ENCODE data around the gene SIGMAR1. TPM values are rescaled to one million over a fixed set of nuclear protein-coding genes. Genes with fewer than 3 reads are reported as not detected.
"Not testable (repeated sequence)": the region's sequence is repeated elsewhere in the genome, so short reads cannot be mapped to it uniquely, and the experiment has no call there.

The SIGMAR1 gene
- total and polyA plus RNA-seq, 5 donors from 2014 or later = 34.1 to 130 (median 115) TPM

DNA sequence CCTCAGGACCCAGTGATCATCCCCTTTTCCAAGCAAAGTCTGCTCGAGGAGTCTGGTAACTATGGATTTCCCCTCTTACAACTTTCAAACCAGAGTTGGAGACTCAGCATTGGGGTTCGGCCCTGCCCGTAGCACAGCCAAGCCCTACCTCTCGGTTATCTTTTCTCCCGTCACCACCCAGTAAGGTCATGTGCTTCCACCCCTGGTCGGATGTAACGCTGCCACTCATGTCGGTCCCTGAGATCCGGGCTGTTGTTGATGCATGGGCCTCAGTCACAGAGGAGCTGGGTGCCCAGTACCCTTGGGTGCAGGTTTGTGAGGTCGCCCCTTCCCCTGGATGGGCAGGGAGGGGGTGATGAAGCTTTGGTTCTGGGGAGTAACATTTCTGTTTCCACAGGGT is 10.1 kb upstream of the SIGMAR1 start:
- no peaks in the 10 kb centered on the region for H3K27me3 ChIP-seq (ENCODE audit: control insufficient read depth, insufficient read depth, low read length)
- Mint-ChIP-seq H3K4me1 (peaks cover 4 to 55% (median 40%) of the 10 kb centered on the region in 4 donors), H3K4me3 (peak overlapping the region; percentile 93 to 100 (median 96)), H3K9me3 (peaks cover 0 to 3% (median 0%) of the 10 kb centered on the region in 7 donors), H3K27me3 (no peaks in the 10 kb centered on the region), H3K36me3 (peaks cover 16% of the 10 kb centered on the region), H3K27ac (peak overlapping the region; percentile 86 to 93 (median 92))
- H3K4me3 ChIP-seq (ENCODE audit: low read depth, low read length) = peak overlapping the region; percentile 84
- H3K27ac ChIP-seq (ENCODE audit: insufficient read depth, low read length, poor library complexity, severe bottlenecking) = peak overlapping the region; percentile 78
- DNase-seq (peak in 1 of 3 donors; percentile 41), ATAC-seq (ENCODE audit: low read depth in 2 of 2) (no peak)
- H3K36me3 ChIP-seq (ENCODE audit: control insufficient read depth, insufficient read depth, low read length) = peaks cover 31% of the 10 kb centered on the region
- H3K4me1 ChIP-seq (ENCODE audit: control insufficient read depth, insufficient read depth, low read length, poor library complexity, severe bottlenecking) = peaks cover 27% of the 10 kb centered on the region
- no peaks in the 10 kb centered on the region for H3K9me3 ChIP-seq (ENCODE audit: control insufficient read depth in 2 of 2, low read length in 2 of 2)

DNA sequence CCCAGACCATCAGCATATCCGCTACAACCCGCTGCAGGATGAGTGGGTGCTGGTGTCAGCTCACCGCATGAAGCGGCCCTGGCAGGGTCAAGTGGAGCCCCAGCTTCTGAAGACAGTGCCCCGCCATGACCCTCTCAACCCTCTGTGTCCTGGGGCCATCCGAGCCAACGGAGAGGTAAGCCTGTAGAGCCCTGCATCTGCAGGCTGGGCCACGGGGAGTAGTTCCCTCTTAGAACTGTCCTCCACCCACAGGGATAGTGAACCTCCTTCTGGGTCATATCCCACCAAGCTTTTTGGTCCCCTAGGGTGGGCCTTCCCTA is 9.5 kb upstream of the SIGMAR1 start:
- peaks cover 16% of the 10 kb centered on the region for H3K36me3 Mint-ChIP-seq
- Histone ChIP-seq H3K27me3 (ENCODE audit: control insufficient read depth, insufficient read depth, low read length) (no peaks in the 10 kb centered on the region), H3K36me3 (ENCODE audit: control insufficient read depth, insufficient read depth, low read length) (peaks cover 31% of the 10 kb centered on the region), H3K27ac (ENCODE audit: insufficient read depth, low read length, poor library complexity, severe bottlenecking) (peak overlapping the region; percentile 78), H3K9me3 (ENCODE audit: control insufficient read depth in 2 of 2, low read length in 2 of 2) (no peaks in the 10 kb centered on the region), H3K4me1 (ENCODE audit: control insufficient read depth, insufficient read depth, low read length, poor library complexity, severe bottlenecking) (peaks cover 27% of the 10 kb centered on the region), H3K4me3 (ENCODE audit: low read depth, low read length) (peak overlapping the region; percentile 84)
- no peaks in the 10 kb centered on the region for H3K27me3 Mint-ChIP-seq
- peak overlapping the region; percentile 86 to 93 (median 92) for H3K27ac Mint-ChIP-seq
- H3K4me3 Mint-ChIP-seq = peak overlapping the region; percentile 93 to 100 (median 96)
- peaks cover 0 to 3% (median 0%) of the 10 kb centered on the region in 7 donors for H3K9me3 Mint-ChIP-seq
- ATAC-seq (ENCODE audit: low read depth in 2 of 2) (no peak), DNase-seq (no peak)
- peaks cover 0 to 49% (median 35%) of the 10 kb centered on the region in 4 donors for H3K4me1 Mint-ChIP-seq

DNA sequence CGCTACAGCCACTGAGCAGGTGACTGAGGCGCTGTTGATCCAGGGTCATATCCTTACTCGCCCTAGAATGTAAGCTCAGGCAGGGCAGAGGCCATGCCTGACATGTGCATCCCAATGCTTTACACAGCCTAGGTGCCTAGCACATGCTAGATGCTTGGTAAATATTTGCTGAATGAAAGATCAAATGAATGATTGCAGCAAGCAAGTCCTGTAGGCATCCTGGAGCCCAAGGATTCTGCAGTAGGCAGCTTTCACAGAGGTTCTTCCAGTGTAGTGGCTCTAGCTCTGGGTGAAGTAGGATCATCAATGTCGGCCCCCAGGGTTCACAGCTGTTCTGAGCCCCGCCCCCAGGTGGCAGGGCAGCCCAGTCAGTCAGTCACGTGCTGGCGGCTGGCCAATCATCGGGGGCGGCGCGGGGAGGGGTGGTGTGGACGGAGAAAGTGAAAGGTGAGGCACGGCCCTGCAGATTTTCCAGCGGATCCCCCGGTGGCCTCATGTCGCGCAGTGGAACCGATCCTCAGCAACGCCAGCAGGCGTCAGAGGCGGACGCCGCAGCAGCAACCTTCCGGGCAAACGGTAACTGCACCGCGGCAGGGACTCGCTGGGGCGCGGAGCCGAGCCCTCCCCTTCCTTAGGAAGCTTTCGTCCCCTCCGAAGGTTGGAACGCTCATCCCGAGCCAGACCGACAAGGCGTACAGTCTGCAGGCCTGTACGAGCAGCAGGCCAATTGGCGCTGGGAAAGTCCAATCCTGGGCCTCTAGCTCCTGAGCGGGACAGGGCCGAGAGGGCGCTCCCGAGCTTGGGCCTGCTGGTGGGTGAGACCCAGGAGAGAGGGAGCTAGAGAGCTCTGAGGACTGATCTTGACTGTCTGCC is 8.9 kb upstream of the SIGMAR1 start, which contains the start of gene GALT:
Gene GALT, plus strand, starts transcription at position 465 of the 873 bp plus-strand sequence. Its CDS starts 30 bp downstream, at position 495.
- no peaks in the 10 kb centered on the region for H3K27me3 Mint-ChIP-seq
- Histone ChIP-seq H3K27ac (ENCODE audit: insufficient read depth, low read length, poor library complexity, severe bottlenecking) (peak within 1 kb of the TSS; percentile 78), H3K27me3 (ENCODE audit: control insufficient read depth, insufficient read depth, low read length) (no peaks in the 10 kb centered on the region), H3K4me1 (ENCODE audit: control insufficient read depth, insufficient read depth, low read length, poor library complexity, severe bottlenecking) (peaks cover 27% of the 10 kb centered on the region), H3K9me3 (ENCODE audit: control insufficient read depth in 2 of 2, low read length in 2 of 2) (no peaks in the 10 kb centered on the region), H3K36me3 (ENCODE audit: control insufficient read depth, insufficient read depth, low read length) (peaks cover 28% of the 10 kb centered on the region), H3K4me3 (ENCODE audit: low read depth, low read length) (peak within 1 kb of the TSS; percentile 84)
- H3K4me3 Mint-ChIP-seq = peak within 1 kb of the TSS; percentile 93 to 100 (median 96)
- peak; percentile 85 to 87 for ATAC-seq (ENCODE audit: low read depth in 2 of 2)
- DNase-seq = peak; percentile 90 to 94 (median 92)
- H3K36me3 Mint-ChIP-seq = peaks cover 16% of the 10 kb centered on the region
- H3K27ac Mint-ChIP-seq = peak within 1 kb of the TSS; percentile 90 to 93 (median 92)
- H3K4me1 Mint-ChIP-seq = peaks cover 0 to 44% (median 32%) of the 10 kb centered on the region in 4 donors
- H3K9me3 Mint-ChIP-seq = peaks cover 0 to 3% (median 0%) of the 10 kb centered on the region in 7 donors

DNA sequence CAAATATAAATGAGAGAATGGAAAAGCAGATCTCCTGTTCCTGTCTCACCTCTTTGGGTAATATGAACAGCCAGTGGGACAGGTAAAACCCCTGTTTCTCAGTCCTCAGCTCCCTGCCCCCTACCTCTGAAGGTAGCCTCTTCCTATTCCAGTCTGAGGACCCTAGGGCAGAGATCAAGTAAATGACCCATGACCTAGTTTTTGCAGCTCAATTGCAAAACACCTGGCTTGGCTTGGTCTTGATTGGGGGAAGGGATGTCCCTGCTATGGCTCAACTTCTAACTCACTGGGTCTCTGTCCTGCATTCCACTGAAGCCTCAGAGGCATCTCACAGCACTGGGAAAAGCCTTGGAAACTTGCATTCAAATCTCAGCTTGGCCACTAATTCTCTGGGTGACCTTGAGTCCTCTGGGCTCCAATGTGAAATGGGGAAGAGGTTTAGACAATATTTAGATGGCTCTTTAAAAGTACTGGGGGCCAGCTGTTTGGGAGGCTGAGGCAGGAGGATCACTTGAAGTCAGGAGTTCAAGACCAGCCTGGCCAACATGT is 7.3 kb upstream of the SIGMAR1 start:
- peaks cover 0 to 33% (median 28%) of the 10 kb centered on the region in 4 donors for H3K4me1 Mint-ChIP-seq
- H3K9me3 Mint-ChIP-seq = peaks cover 0 to 3% (median 0%) of the 10 kb centered on the region in 7 donors
- H3K4me1 ChIP-seq (ENCODE audit: control insufficient read depth, insufficient read depth, low read length, poor library complexity, severe bottlenecking) = peaks cover 27% of the 10 kb centered on the region
- H3K36me3 ChIP-seq (ENCODE audit: control insufficient read depth, insufficient read depth, low read length) = peaks cover 13% of the 10 kb centered on the region
- no peak for DNase-seq
- no peak overlapping the region for H3K27ac ChIP-seq (ENCODE audit: insufficient read depth, low read length, poor library complexity, severe bottlenecking)
- no peaks in the 10 kb centered on the region for H3K27me3 ChIP-seq (ENCODE audit: control insufficient read depth, insufficient read depth, low read length)
- H3K4me3 ChIP-seq (ENCODE audit: low read depth, low read length) = no peak overlapping the region
- no peak for ATAC-seq (ENCODE audit: low read depth in 2 of 2)
- peaks cover 16% of the 10 kb centered on the region for H3K36me3 Mint-ChIP-seq
- H3K9me3 ChIP-seq (ENCODE audit: control insufficient read depth in 2 of 2, low read length in 2 of 2) = no peaks in the 10 kb centered on the region
- H3K27ac Mint-ChIP-seq = no peak overlapping the region
- peak overlapping the region in 3 of 4 donors; percentile 11 to 80 (median 70) for H3K4me3 Mint-ChIP-seq
- H3K27me3 Mint-ChIP-seq = no peaks in the 10 kb centered on the region

DNA sequence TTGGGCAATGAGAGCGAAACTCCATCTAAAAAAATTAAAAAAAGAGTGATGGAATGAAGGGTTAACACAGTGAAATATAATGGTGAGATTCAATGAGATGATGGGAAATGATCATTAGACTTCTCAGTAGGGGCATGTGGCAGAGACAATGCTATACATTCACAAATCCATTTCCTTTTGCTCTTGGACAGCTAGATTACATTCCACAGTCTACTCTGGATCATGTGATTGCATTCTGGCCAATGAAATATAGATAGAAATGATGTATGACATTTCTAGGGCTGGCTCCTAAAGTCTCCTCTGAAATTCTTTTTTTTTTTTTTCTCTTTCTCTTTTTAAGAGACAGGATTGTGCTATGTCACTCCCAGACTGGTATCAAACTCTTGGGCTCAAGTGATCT is 5.1 kb upstream of the SIGMAR1 start:
- Histone ChIP-seq H3K27me3 (ENCODE audit: control insufficient read depth, insufficient read depth, low read length) (no peaks in the 10 kb centered on the region), H3K4me3 (ENCODE audit: low read depth, low read length) (no peak overlapping the region), H3K36me3 (ENCODE audit: control insufficient read depth, insufficient read depth, low read length) (no peaks in the 10 kb centered on the region), H3K27ac (ENCODE audit: insufficient read depth, low read length, poor library complexity, severe bottlenecking) (no peak overlapping the region), H3K4me1 (ENCODE audit: control insufficient read depth, insufficient read depth, low read length, poor library complexity, severe bottlenecking) (peaks cover 22% of the 10 kb centered on the region), H3K9me3 (ENCODE audit: control insufficient read depth in 2 of 2, low read length in 2 of 2) (no peaks in the 10 kb centered on the region)
- DNase-seq (no peak), ATAC-seq (ENCODE audit: low read depth in 2 of 2) (no peak)
- Mint-ChIP-seq H3K27ac (no peak overlapping the region), H3K4me1 (peaks cover 4 to 28% (median 23%) of the 10 kb centered on the region in 4 donors), H3K36me3 (peaks cover under 1% of the 10 kb centered on the region), H3K27me3 (no peaks in the 10 kb centered on the region), H3K4me3 (peak overlapping the region in 1 of 4 donors; percentile 66), H3K9me3 (no peaks in the 10 kb centered on the region)

DNA sequence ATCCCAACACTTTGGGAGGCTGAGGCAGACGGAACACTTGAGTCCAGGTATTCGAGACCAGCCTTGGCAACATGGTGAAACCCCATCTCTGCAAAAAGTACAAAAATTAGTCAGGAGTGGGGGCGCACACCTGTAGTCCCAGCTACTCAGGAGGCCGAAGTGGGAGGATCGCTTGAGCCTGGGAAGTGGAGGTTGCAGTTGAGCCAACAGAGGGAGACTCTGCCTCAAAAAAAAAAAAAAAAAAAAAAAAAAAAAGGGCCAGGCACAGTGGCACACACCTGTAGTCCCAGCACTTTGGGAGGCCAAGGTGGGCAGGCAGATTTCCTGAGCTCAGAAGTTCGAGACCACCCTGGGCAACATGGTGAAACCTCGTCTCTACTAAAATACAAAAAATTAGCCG is 1.7 kb upstream of the SIGMAR1 start:
- H3K27me3 ChIP-seq (ENCODE audit: control insufficient read depth, insufficient read depth, low read length); H3K36me3 Mint-ChIP-seq; H3K9me3 ChIP-seq (ENCODE audit: control insufficient read depth in 2 of 2, low read length in 2 of 2); H3K27me3 Mint-ChIP-seq; H3K27ac Mint-ChIP-seq; H3K9me3 Mint-ChIP-seq; H3K4me3 ChIP-seq (ENCODE audit: low read depth, low read length); ATAC-seq (ENCODE audit: low read depth in 2 of 2); H3K36me3 ChIP-seq (ENCODE audit: control insufficient read depth, insufficient read depth, low read length); DNase-seq; H3K27ac ChIP-seq (ENCODE audit: insufficient read depth, low read length, poor library complexity, severe bottlenecking): not testable (repeated sequence)
- Mint-ChIP-seq H3K4me1 (peaks cover 4 to 39% (median 16%) of the 10 kb centered on the region in 4 donors), H3K4me3 (peak overlapping the region in 1 of 4 donors; percentile 98)
- peaks cover 30% of the 10 kb centered on the region for H3K4me1 ChIP-seq (ENCODE audit: control insufficient read depth, insufficient read depth, low read length, poor library complexity, severe bottlenecking)

DNA sequence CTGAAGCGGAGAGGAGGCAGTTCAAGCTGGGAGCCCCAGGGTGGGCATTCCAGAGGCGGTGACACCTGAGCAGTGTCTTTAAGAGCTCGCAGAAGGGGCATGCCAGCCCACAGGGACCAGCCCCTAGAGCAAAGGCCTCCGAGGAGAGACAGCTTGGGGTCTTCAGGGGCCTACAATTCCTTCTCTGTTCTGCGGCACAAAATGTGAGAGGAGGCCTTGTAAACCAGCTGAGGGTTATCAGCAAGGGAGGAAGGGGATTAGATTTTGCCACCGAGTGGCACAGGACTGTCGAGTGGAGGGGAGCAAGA is 505 bp upstream of the SIGMAR1 start:
- Mint-ChIP-seq H3K4me3 (peak overlapping the region; percentile 91 to 98 (median 94)), H3K27ac (peak overlapping the region; percentile 93 to 99 (median 97)), H3K27me3 (no peaks in the 10 kb centered on the region), H3K36me3 (peaks cover 4% of the 10 kb centered on the region), H3K9me3 (no peaks in the 10 kb centered on the region), H3K4me1 (peaks cover 9 to 46% (median 19%) of the 10 kb centered on the region in 4 donors)
- DNase-seq (no peak), ATAC-seq (ENCODE audit: low read depth in 2 of 2) (no peak)
- no peaks in the 10 kb centered on the region for H3K36me3 ChIP-seq (ENCODE audit: control insufficient read depth, insufficient read depth, low read length)
- H3K27ac ChIP-seq (ENCODE audit: insufficient read depth, low read length, poor library complexity, severe bottlenecking) = peak overlapping the region; percentile 74
- H3K4me1 ChIP-seq (ENCODE audit: control insufficient read depth, insufficient read depth, low read length, poor library complexity, severe bottlenecking) = peaks cover 30% of the 10 kb centered on the region
- H3K9me3 ChIP-seq (ENCODE audit: control insufficient read depth in 2 of 2, low read length in 2 of 2) = no peaks in the 10 kb centered on the region
- H3K4me3 ChIP-seq (ENCODE audit: low read depth, low read length) = peak overlapping the region; percentile 78
- H3K27me3 ChIP-seq (ENCODE audit: control insufficient read depth, insufficient read depth, low read length) = no peaks in the 10 kb centered on the region
